HL-60/S4 (cell line): ENCODE results near the gene GNG14.
"Not testable (repeated sequence)": the region's sequence is repeated elsewhere in the genome, so short reads cannot be mapped to it uniquely, and the experiment has no call there.

Source experiments
- in situ Hi-C: fragments of 300-500 bp; cut with MboI; formaldehyde crosslinking; loops from 2 replicates; pipeline ENCODE4 v1.14.3; 2022; ENCODE audit warnings: low sequenced_read_pairs

GNG14 gene

GRCh38 chr19:12694641-12695040, 6.8 kb downstream of the GNG14 start:
- in situ Hi-C loops = no loop called here

DNA sequence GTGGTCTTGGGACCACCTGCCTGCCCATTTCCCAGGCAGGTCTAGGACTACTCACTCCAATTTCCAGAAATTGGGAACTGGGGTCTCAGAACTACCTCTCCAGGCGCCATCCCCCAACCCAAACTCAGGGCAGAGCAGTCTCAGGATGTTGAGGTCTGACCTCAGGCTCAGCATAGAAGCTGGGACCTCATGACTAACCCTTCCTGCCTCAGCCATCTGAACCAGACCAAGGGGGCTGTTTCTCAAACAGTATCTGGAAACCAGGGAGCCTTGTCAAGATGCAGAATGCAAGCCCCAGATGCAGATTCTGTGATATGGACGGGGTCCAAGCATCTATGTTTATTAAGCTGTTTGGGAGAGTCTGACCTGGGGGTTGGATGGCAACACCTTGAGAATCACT, 7.3 kb downstream of the GNG14 start:
- in situ Hi-C loops = no loop called here

DNA sequence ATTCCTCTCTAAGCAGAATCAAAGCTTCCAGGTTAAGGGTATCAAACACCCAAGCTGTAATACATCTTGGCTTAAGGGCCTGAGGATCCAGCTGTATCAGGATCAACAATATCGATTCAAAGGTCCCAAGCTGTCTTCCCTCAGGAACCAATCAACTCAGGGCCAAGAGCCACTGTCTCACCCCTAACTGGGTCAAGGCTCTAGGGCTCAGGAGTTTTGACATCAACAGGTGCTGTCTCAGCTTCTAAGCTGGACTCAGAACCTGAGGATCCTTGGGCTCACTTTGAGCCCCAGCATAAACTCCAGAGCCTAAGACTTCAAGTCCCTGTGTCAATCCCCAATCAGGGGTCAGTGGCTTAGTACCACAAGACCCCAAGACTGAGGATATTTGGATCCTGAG, 7.7 kb downstream of the GNG14 start:
- in situ Hi-C loops = no loop called here

- in situ Hi-C loops = no loop called here
Observed at GRCh38 chr19:12695997-12696365, 8.2 kb downstream of the GNG14 start.

- in situ Hi-C loops = no loop called here
Observed at GRCh38 chr19:12696366-12697335, 8.9 kb downstream of the GNG14 start, which contains the start of gene FBXW9. Gene FBXW9, minus strand, starts transcription at chr19:12696631. Its CDS starts 50 bp downstream, at chr19:12696581.

DNA sequence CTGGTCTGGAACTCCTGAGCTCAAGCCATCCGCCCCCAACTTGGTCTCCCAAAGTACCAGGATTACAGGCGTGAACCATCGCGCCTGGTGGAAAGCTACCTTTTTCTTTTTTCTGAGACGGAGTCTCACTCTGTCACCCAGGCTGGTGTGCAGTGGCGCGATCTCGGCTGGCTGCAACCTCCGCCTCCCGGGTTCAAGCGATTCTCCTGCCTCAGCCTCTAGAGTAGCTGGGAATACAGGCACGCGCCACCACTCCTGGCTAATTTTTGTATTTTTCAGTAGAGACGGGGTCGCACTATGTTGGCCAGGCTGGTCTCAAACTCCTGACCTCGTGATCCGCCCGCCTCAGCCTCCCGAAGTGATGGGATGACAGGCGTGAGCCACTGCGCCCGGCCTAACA, 9.6 kb downstream of the GNG14 start:
- in situ Hi-C loops = not testable (repeated sequence)

GRCh38 chr19:12698138-12698537, 10.3 kb downstream of the GNG14 start:
- in situ Hi-C loops = no loop called here

- in situ Hi-C loops = no loop called here
Observed at GRCh38 chr19:12701596-12702282, 13.9 kb downstream of the GNG14 start.

DNA sequence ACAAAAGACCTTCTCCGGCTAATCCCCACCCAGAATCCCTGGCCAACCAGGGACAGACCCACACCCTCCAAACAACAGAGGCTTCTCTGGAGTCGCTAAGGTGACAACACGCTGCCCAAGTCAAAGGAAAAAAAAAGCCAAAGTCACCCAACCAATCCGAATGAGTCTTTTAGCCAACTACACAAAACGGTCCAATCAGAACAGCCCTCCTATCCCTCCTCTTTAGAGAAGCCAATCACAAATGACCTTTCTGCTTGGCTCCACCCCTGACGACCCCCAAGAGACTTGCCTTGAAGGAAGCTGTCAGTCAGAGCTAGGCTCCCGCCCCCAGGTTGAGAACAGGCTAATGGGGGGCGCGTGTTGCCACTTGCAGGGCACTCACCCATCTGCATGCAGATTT, 15.2 kb downstream of the GNG14 start:
- in situ Hi-C loops = no loop called here

DNA sequence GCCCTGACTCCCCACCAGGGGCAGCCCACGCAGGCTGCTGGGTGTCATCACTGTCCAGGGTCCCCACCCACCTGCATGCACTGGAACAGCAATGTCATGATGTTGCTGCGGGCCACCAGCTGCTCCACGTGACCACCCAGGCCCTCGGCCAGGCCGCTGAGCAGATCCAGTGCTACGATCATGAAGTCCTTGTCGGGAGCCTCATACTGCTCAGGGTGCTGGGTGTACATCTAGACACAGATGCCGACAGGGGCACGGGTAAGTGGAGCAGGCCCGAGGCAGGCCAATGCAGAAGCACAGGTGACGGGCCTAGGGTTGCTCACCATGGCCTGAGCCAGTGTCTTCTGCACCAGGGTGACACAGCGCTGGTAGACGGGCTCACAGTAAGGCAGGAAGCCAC, 17.4 kb downstream of the GNG14 start:
- in situ Hi-C loops = no loop called here

- in situ Hi-C loops = no loop called here
Observed at GRCh38 chr19:12705654-12706331, 18.0 kb downstream of the GNG14 start.

GRCh38 chr19:12706332-12706718, 18.5 kb downstream of the GNG14 start:
- in situ Hi-C loops = no loop called here

DNA sequence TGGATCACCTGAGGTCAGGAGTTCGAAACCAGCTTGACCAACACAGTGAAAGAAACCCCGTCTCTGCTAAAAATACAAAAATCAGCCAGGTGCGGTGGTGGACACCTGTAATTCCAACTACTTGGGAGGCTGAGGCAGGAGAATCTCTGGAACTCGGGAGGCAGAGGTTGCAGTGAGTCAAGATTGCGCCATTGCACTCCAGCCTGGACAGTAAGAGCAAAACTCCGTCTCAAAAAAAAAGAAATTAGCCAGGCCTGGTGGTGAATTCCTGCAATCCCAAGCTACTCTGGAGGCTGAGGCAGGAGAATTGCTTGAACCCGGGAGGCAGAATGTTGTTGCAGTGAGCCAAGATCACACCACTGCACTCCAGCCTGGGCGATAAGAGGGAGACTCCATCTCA, 20.8 kb downstream of the GNG14 start:
- in situ Hi-C loops = no loop called here

GRCh38 chr19:12711187-12711586, 23.4 kb downstream of the GNG14 start:
- in situ Hi-C loops = no loop called here

GRCh38 chr19:12712077-12712476, 24.3 kb downstream of the GNG14 start:
- in situ Hi-C loops = not testable (repeated sequence)

GRCh38 chr19:12713304-12713703, 25.5 kb downstream of the GNG14 start:
- in situ Hi-C loops = not testable (repeated sequence)

DNA sequence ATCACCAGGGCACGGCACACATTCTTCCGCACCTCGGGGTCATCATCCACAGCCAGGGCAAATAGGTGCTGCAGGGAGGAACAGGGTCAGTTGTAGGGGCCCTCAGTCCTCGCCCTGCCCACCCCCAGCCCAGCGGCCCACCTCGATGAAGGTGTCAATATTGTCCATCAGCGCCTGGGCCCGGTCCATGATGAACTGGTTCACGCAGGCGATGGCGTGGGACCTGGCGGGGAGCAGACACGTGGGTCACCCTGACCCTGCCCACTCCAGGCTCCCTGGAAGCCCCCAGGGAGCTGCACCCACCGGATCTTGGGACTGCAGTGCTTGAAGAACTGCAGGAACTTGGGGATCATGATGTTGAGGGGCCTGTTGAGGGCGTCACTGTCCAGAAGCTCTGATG, 27.3 kb downstream of the GNG14 start:
- in situ Hi-C loops = no loop called here

DNA sequence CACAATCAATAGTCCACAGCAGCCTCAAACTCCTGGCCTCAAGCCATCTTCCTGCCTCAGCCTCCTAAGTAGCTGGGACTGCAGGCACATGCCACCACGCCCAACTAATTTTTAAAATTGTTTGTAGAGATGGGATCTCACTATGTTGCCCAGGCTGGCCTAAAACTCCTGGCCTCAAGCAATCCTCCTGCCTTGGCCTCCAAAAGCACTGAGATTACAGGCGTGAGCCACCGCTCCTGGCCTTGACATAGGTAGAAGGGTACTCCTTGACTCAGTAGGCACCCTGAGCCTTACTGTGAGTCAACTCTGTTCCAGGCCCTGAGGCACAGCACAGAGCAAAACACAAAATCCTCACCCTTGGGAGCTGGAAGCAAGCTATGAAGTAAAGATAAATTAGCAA, 28.1 kb downstream of the GNG14 start:
- in situ Hi-C loops = no loop called here

- in situ Hi-C loops = no loop called here
Observed at GRCh38 chr19:12720296-12720695, 32.5 kb downstream of the GNG14 start.

- in situ Hi-C loops = no loop called here
Observed at GRCh38 chr19:12720851-12721655, 33.3 kb downstream of the GNG14 start.
